Psoas muscle (tissue), 8 donors: Measurements from ENCODE around the gene BNIP5. TPM values are rescaled to one million over a fixed set of nuclear protein-coding genes. Genes with fewer than 3 reads are reported as not detected.
A peak's percentile ranks its signal among the peaks of the same experiment; 100 is the strongest.

Source experiments
- ATAC-seq, 4 donors: fragments of 200-7000 bp; cut with Tn5 transposase; one replicate each; pipeline ENCODE4 v1.9.1; 2020; ENCODE audit warnings: moderate library complexity in 3 of 4, mild to moderate bottlenecking in 2 of 4
- DNase-seq, 2 donors: peaks; one replicate each; pipeline ENCODE4 v3.0.0-alpha.2; 2020
- H3K27ac ChIP-seq: fragments of 200-600 bp; one replicate; pipeline ENCODE4 v1.8.0; 2022
- H3K27me3 ChIP-seq, 3 donors: fragments of 200-600 bp in 1 of 3; one replicate each; pipeline versions ENCODE4 v1.6.1 to v1.8.0; 2013 to 2022; ENCODE audit warnings: low read length in 2 of 3, mild to moderate bottlenecking in 2 of 3, moderate library complexity in 1 of 3; ENCODE audit not compliant: insufficient read depth in 3 of 3
- H3K36me3 ChIP-seq, 2 donors: fragments of 200-600 bp in 1 of 2; one replicate each; pipeline versions ENCODE4 v1.6.1 to v1.8.0; 2013 to 2022; ENCODE audit warnings: low read depth in 1 of 2, mild to moderate bottlenecking in 1 of 2, moderate library complexity in 1 of 2; ENCODE audit not compliant: insufficient read depth in 1 of 2
- H3K4me1 ChIP-seq: fragments of 200-600 bp; one replicate; pipeline ENCODE4 v1.8.0; 2022
- H3K4me3 ChIP-seq: fragments of 200-600 bp; one replicate; pipeline ENCODE4 v1.8.0; 2022; ENCODE audit warnings: mild to moderate bottlenecking
- H3K9me3 ChIP-seq: fragments of 200-600 bp; one replicate; pipeline ENCODE4 v1.8.0; 2022
- WGBS, 3 donors: extraction: QIAGEN DNeasy Blood & Tissue Kit; methylation state at CpG; one replicate each; pipeline versions ENCODE4 v1.1.6 to v1.1.7; 2013; 5-methylcytosine and 5-hydroxymethylcytosine counted together
- intact Hi-C, 2 donors: fragments of 100-400 bp; cut with DNase I; formaldehyde crosslinking; loops; one replicate each; pipeline versions ENCODE4 v1.11.0 to v1.14.2; 2022
- polyA plus RNA-seq, 3 donors: library from polyadenylated mRNA; stranded (reverse); fragments of 200-250 nt; gene quantifications; one replicate each; pipeline ENCODE4 v1.2.3, GENCODE V29; 2013
- total RNA-seq, 4 donors: library from RNA; stranded (reverse); fragmentation: NEBNext Ultra II Directional in 2 of 4; extraction: Animal tissue kit (Norgen Biotek cat#: 25700) in 2 of 4; gene quantifications; one replicate each; pipeline versions ENCODE4 v1.2.1 to v1.2.4, GENCODE V29; 2021 to 2023
- TF ChIP-seq, protein P1 (sequence below): fragments of 200-600 bp; IDR thresholded peaks from one replicate; pipeline ENCODE4 v1.8.0; 2022; ENCODE audit warnings: antibody characterized with exemption
- donor health status: healthy with polysubstance abuse.
- donor health status: DM: no; HTN: no; CAD: no; lungs with moderate emphysema.
- donor health status: Bipolar disorder and iron deficiency.
- donor health status: healthy.
- donor health status: DM: yes; HTN: yes; CAD: no.
- donor health status: DM: no; HTN: no; CAD: no.
- donor health status: DM: no; HTN: no; CAD: no.
- donor health status: DM: yes; HTN: yes; CAD: no.

Gene BNIP5
- total and polyA plus RNA-seq, 7 donors, result 0.01 TPM; not detected in 6

DNA sequence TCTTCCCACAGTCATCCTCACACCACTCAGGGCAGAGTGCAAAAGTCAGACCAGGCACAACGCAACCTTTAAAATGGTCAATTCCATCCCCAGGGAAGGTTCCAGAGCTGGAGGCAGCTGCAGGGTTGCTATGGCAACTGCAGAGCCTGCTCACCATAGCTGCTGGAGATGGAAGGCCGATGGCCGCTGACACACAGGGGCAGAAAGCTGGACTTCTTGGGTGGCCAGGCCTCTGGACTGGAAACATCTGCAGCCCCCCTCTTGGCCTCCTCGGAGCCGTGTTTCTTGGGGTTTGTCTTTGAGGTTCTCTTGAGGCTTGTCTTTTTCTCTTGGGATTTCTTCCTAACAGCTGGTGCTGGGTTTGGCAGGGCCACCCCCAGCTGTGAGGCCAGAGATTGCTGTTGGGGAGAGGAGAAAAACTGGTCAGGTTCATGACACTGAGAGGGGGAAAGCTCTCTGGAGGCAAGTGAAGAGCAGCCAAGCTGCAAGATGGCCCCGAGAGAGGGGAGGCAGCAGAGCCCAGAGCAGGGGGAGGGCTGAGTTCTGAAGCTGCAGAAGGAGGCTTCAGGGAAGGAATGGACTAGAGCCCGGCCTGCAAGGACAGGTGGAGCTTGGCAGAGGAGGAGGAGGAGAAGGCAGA lies 10.2 kb downstream of the BNIP5 start:
- ATAC-seq (peak in 1 of 4 donors; percentile 53), DNase-seq (peak in 1 of 2 donors; percentile 64)
- TF ChIP-seq, protein P1, sequence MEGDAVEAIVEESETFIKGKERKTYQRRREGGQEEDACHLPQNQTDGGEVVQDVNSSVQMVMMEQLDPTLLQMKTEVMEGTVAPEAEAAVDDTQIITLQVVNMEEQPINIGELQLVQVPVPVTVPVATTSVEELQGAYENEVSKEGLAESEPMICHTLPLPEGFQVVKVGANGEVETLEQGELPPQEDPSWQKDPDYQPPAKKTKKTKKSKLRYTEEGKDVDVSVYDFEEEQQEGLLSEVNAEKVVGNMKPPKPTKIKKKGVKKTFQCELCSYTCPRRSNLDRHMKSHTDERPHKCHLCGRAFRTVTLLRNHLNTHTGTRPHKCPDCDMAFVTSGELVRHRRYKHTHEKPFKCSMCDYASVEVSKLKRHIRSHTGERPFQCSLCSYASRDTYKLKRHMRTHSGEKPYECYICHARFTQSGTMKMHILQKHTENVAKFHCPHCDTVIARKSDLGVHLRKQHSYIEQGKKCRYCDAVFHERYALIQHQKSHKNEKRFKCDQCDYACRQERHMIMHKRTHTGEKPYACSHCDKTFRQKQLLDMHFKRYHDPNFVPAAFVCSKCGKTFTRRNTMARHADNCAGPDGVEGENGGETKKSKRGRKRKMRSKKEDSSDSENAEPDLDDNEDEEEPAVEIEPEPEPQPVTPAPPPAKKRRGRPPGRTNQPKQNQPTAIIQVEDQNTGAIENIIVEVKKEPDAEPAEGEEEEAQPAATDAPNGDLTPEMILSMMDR, result no peak

DNA sequence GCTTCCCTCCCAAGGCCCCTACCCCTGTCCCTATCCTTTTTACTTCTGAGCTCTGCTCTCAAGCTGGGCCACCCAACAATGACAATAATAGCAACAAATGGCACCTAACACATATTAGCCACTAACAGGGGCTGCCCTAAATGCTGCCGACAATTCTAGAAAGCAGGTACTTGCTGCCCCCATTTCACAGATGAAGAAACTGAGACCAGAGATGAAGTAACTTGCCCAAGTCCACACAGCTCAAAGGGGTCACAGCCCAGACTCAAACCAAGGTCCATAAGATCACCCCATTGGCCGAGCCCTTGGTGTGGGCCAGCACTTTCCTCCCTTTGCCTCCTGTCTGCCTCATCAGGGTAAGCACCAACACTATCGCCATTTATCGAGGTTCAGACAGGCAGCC lies 12.0 kb downstream of the BNIP5 start:
- H3K36me3 ChIP-seq, result no peaks in the 10 kb centered on the region
- intact Hi-C loops, result no loop called here
- no peak for DNase-seq
- no peak overlapping the region for H3K27ac ChIP-seq
- 89 to 93% (median 91%) methylated on average over 4 of the region's 4 CpGs for WGBS, 3 donors
- no peaks in the 10 kb centered on the region for H3K9me3 ChIP-seq
- no peak overlapping the region for H3K4me3 ChIP-seq
- H3K27me3 ChIP-seq, result peaks cover 0 to 4% (median 0%) of the 10 kb centered on the region in 3 donors
- ATAC-seq, result no peak
- H3K4me1 ChIP-seq, result no peaks in the 10 kb centered on the region
- TF ChIP-seq, protein P1, result no peak

More for the DNA sequence above, 10.2 kb downstream of the BNIP5 start:
- H3K9me3 ChIP-seq, result no peaks in the 10 kb centered on the region
- 34 to 48% (median 36%) methylated on average over 7 of the region's 7 CpGs for WGBS, 3 donors
- H3K4me1 ChIP-seq, result no peaks in the 10 kb centered on the region
- intact Hi-C loops, result loop anchor here in 1 of 2 donors (2.0 kb wide), 1 partner anchor 60 kb away; no protein-coding TSS in a partner anchor
- H3K27ac ChIP-seq, result no peak overlapping the region
- no peaks in the 10 kb centered on the region for H3K36me3 ChIP-seq
- no peak overlapping the region for H3K4me3 ChIP-seq
- peaks cover 0 to 4% (median 0%) of the 10 kb centered on the region in 3 donors for H3K27me3 ChIP-seq

DNA sequence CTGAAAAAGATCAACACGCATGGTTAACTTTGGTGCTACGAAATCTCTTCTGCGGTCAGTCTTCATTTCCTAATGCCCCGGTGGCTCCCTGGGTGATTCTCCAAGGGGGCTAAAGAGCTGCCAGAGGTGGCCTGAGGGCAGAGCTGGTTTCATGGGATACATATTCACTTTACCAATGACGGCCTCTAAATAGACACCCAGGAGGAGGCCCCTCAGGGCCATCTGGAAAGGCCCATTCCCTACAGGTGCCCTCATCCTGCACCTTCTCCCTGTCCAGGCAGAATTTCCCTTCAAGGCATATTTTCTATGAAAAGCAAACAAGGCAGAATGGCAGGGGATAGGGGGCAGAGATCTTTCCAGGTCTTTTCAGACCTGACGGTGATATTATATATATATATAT lies 12.5 kb downstream of the BNIP5 start:
- H3K27ac ChIP-seq, result no peak overlapping the region
- WGBS, 3 donors, result 90 to 96% (median 92%) methylated on average over 6 of the region's 6 CpGs
- ATAC-seq, result no peak
- TF ChIP-seq, protein P1, result no peak
- no peak overlapping the region for H3K4me3 ChIP-seq
- intact Hi-C loops, result no loop called here
- H3K36me3 ChIP-seq, result no peaks in the 10 kb centered on the region
- H3K9me3 ChIP-seq, result no peaks in the 10 kb centered on the region
- peaks cover 0 to under 1% (median 0%) of the 10 kb centered on the region in 3 donors for H3K27me3 ChIP-seq
- no peak for DNase-seq
- H3K4me1 ChIP-seq, result no peaks in the 10 kb centered on the region

DNA sequence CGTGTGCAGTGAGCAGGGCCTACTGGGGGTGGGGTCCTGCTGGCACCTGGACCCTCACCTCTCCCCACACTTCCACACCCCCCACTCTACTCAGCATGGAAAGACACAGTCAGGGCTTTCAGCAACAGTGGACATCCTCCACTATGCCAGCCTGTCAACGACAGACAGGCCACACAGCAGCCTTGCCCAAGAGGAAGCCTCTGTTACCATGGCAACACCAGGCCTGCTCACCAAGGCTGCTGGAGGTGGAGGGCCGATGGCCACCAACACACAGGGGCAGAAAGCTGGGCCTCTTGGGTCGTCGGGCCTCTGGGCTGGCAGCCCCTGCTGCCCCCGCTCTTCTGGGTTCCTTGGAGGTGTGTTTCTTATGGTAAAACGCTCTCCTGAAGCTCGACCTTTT lies 13.6 kb downstream of the BNIP5 start:
- WGBS, 3 donors, result 70 to 79% (median 71%) methylated on average over 8 of the region's 8 CpGs
- intact Hi-C loops, result no loop called here

More for the DNA sequence above, 13.6 kb downstream of the BNIP5 start:
- no peak overlapping the region for H3K27ac ChIP-seq
- no peaks in the 10 kb centered on the region for H3K27me3 ChIP-seq
- H3K9me3 ChIP-seq, result no peaks in the 10 kb centered on the region
- H3K4me3 ChIP-seq, result no peak overlapping the region
- H3K4me1 ChIP-seq, result no peaks in the 10 kb centered on the region
- TF ChIP-seq, protein P1, result no peak
- H3K36me3 ChIP-seq, result no peaks in the 10 kb centered on the region
- ATAC-seq (no peak), DNase-seq (no peak)
